ENCODE results near the gene ACAD11.

- no peak for TF ChIP-seq CTCF (IDR thresholded peaks at IDR 0.05)
- no peak for TF ChIP-seq REST (IDR thresholded peaks at IDR 0.05; ENCODE audit: insufficient read depth in 1 of 2, low read depth in 2 of 2, low read length in 1 of 2)
- TF ChIP-seq POLR2AphosphoS5 (IDR thresholded peaks at IDR 0.05; ENCODE audit: low read depth, low read length) = no peak
- TF ChIP-seq TCF7L2 (IDR thresholded peaks at IDR 0.05; ENCODE audit: low read depth, low read length) = no peak
- TF ChIP-seq SIN3A (IDR thresholded peaks at IDR 0.05; ENCODE audit: borderline replicate concordance, insufficient read depth, low read depth, low read length) = no peak
These were observed 34.8 kb downstream of the ACAD11 start for GRCh38 chr3:132624790-132625189.
